Measurements from ENCODE around the gene CLCN7.
A peak's percentile ranks its signal among the peaks of the same experiment; 100 is the strongest.

The CLCN7 gene

DNA sequence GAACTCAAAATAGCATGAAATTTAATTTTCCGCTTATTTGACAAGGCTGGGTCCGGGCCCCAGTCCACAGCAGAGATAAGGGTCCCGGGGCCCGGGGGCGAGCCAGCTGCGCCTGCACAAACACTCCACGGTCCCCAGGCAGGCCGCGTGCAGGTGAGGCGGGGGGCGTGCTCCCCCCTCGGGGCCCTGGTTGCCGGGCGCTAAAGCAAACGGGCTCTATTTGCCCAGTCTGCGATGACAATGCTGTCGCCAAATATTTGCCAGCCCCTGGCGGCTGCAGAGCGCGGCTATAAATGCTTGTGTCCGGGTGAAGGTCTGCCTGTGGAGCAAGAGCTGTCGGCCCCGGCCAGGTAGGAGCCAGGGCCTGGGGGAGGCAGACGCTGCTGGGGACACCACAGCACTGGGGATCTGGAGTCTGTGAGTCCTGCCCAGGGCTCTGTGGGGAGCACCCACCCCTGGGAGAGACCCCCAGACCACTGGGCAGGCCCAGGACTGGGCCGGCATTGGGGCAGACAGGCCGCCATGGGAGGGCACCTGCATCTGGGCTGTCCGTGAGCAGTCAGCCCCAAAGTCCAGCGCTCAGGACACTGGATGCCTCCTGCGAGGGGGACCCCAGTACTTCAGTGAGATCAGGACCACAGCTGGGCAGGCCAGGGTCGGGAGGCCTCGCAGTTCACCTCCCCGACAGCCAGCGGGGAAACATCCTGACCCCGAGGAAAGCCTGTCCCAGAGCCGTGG lies 43.9 kb downstream of the CLCN7 start, which contains the start of gene PERCC1:
Gene PERCC1, plus strand, starts transcription at position 320 of the 738 bp plus-strand sequence. CDS start 1,516 bp downstream, outside the sequence.
- peak; percentile 78 for DNase-seq (ENCODE audit: low spot score)

DNA sequence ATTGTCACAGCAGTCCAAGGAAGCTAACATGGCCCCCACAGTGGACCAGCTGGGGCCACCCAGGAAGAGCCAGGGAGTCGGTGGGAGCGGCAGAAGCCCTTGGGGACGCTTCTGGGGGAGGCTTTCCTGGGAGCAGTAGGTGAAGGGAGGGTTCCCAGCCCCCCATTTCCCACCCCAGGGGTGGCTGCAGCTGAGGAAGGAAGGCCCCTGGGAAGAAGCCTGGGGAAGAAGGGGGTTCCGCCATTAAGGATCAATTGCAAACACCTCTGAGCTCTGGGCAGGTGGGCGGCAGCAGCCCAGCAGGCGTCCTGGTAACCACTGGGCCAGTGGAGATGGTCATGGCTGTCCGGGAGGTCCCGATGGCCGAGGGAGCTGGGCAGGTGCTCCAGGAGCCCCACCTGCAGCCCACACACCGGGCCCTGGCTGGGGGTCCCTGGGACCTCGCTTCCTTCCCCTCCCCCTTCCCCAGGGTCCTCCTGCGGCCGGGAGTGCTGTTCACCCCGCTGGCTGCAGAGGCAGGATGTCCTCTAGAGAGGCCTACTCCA lies 44.5 kb downstream of the CLCN7 start:
- no peak for DNase-seq (ENCODE audit: low spot score)

DNA sequence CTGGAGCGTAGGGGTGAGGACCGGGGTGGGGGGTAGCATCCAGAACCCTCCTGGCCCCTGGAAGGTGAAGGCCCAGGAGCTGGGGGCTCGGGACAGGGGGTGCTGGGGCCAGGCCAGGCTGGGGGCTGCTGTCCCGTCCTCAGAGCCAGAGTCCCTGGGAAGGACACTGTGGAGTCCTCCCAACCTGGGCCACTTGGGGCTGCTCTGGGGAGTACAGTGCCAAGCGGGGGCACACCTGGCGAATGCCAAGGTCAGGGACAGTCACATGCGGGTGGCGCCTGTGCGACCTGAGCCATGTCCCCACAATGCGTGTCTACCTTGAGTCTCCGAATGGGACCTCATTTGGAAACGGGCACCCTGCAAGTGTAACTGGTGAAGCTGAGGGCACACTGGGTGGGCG lies 45.2 kb downstream of the CLCN7 start:
- no peak for DNase-seq (ENCODE audit: low spot score)

GRCh38 chr16:1429012-1429411 lies 45.8 kb downstream of the CLCN7 start:
- no peak for DNase-seq (ENCODE audit: low spot score)

- DNase-seq (ENCODE audit: low spot score): no peak
These were observed 46.3 kb downstream of the CLCN7 start for GRCh38 chr16:1428511-1428910.

- DNase-seq (ENCODE audit: low spot score): no peak
These were observed 47.1 kb downstream of the CLCN7 start for GRCh38 chr16:1427473-1428461.

GRCh38 chr16:1426734-1427471 lies 47.9 kb downstream of the CLCN7 start:
- no peak for DNase-seq (ENCODE audit: low spot score)

- DNase-seq (ENCODE audit: low spot score): no peak
These were observed 49.0 kb downstream of the CLCN7 start for GRCh38 chr16:1425616-1426370.

- DNase-seq (ENCODE audit: low spot score): no peak
These were observed 50.8 kb downstream of the CLCN7 start for GRCh38 chr16:1424028-1424427.

GRCh38 chr16:1422076-1422475 lies 52.8 kb downstream of the CLCN7 start:
- no peak for DNase-seq (ENCODE audit: low spot score)

DNA sequence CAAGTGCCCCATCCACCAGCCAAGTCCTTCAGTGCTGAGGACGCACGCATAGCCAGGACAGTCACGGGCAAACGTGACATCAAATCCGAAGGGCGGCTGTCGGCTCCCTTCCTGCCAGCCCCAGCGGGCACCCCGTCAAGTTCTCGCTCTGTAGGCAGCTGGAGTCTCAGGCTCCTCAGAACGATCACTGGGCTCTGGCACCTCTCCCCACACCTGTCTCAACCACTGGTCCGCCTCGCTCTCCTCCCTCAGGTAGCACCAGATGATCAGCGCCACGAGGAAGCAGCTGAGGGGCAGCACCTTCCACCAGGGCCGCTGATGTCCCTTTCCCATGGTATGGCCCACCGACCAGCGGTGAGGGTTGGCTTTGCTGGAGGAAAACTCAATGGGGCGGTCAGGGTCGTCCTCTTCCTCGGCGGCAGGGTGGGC lies 54.7 kb downstream of the CLCN7 start:
- DNase-seq (ENCODE audit: low spot score): no peak

DNA sequence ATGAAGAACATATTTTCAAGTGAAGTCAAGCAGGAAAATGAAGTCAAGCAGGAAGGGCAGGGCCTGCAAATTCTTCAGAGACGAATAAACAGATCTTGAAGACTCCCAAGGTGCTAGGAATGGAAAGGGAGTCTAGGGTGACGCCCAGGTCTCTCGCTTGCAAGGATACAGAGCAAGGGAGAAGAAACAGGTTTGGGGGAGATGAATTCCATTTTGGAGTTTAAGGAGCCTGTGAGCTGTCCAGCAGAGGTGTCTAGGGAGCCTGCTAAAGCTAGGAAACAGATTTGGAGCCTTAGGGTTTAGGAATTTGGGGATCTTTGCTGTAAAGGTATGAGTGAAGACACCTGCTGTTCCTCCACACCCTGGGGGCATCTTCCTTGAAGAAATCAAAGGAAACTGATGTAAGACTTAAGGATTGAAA lies 58.3 kb downstream of the CLCN7 start:
- DNase-seq (ENCODE audit: low spot score): no peak

DNA sequence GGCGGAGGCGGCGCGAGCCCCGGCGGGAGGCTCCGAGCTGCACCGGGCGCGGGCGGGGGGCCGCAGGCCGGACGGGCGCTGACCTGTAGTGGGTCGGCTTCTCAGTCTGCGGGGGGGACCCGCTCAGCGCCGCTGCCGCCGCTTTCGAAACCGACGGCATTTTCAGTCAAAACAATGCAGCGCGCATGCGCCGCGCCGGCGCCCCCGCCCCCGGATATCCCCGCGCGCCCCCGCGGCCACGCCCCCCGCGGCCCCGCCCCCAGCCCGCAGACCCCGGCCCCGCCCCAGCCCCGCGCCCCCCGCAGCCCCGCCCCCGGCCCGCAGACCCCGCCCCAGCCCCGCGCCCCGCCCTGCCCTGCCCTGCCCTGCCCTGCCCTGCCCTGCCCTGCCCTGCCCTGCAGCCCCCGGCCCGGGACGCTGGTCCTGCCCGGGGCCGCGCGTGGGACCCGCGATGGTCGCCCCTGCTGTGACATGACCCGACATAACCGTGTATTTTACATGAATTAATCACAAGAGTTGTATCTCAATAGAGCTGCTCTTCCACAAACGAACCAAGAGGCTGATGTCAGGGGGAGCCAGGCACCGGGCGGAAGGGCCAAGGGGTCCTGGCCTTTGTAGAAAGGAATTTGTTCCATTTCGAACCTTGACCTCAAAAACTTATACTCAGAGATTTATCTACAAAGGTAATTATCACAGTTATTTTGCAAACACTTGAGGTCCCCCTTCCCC lies 60.1 kb downstream of the CLCN7 start, which contains the start of gene UNKL:
Gene UNKL, minus strand, starts transcription at position 173 of the 729 bp plus-strand sequence. Its CDS starts 13 bp downstream, at position 160.
- peak; percentile 64 for DNase-seq (ENCODE audit: low spot score)

GRCh38 chr16:1413684-1414531 lies 60.9 kb downstream of the CLCN7 start:
- peak; percentile 63 for DNase-seq (ENCODE audit: low spot score)

DNA sequence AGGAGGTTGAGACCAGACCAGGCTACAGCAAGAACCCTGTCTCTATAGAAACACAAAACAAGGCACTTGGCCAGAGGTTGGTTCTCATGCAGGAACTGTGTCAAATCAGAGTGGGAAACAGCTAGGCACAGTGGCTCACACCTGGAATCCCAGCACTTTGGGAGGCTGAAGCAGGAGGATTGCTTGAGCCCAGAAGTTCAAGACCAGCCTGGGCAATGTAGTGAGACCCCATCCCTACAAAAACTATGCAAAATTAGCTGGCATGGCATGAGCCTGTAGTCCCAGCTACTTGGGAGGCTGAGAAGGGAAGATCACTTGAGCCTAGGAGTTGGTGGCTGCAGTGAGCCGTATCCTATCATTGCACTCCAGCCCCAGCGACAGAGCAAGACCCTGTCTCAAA lies 62.0 kb downstream of the CLCN7 start:
- no peak for DNase-seq (ENCODE audit: low spot score)

DNA sequence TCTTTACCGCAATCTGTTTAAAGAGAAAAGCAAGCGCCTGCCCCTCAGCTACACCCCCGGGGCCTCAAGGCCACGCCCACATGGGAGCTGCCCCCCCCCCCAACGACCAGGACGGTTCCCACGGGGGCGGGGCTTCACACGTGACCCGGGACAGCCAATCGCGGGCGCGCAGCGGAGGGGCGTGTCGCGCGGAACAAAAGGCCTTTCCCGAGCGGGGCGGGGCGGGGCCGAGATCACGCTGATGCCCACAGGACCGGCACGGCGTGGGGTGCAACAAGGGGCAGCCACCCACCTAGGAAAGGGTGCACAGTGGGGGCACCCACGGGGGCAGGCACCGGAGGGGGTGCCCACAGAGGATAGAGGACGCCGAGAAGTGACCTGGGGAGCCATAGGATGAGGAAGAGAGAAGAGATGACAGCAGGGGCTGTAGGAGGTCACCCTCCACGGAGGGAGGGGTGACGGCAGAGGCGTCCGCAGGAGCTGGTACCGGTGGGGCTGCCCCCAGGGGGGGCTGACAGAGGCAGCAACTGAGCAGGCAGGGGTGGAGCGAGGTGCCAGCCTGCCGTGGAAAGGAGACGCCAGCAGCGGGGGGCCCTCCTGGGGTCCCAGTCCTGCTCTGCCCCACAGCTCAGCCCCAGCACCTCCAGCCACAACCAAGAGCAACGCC lies 66.5 kb downstream of the CLCN7 start:
- peak; percentile 67 for DNase-seq (ENCODE audit: low spot score)

DNA sequence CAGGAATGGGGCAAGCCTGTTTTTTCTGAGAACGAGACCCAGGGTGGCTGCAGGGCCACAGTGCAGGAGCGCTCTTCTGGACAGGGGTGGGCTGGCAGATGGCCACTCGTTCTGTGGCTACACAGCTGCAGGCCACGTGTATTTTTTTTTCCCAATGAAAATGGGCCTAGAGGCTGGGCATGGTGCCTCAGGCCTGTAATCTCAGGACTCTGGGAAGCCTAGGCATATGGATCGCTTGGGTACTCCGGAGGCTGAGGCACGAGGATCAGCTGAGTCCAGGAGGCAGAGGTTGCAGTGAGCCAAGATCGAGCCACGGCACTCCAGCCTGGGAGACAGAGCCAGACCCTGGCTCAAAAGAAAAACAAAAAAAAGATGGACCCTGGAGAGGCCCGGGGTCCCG lies 67.1 kb downstream of the CLCN7 start:
- no peak for DNase-seq (ENCODE audit: low spot score)

- DNase-seq (ENCODE audit: low spot score): no peak
These were observed 71.1 kb downstream of the CLCN7 start for GRCh38 chr16:1403733-1404132.

- no peak for DNase-seq (ENCODE audit: low spot score)
These were observed 71.8 kb downstream of the CLCN7 start for GRCh38 chr16:1403036-1403435.
